Measurements from ENCODE around the gene PBX3.
"Not testable (repeated sequence)": the region's sequence is repeated elsewhere in the genome, so short reads cannot be mapped to it uniquely, and the experiment has no call there.

Gene PBX3

GRCh38 chr9:125774106-125774505 lies 26.9 kb downstream of the PBX3 start:
- in situ Hi-C loops (cut with MboI; ENCODE audit: low sequenced_read_pairs): no loop called here

- in situ Hi-C loops (cut with MboI; ENCODE audit: low sequenced_read_pairs): not testable (repeated sequence)
Measured at GRCh38 chr9:125776789-125777188, 29.6 kb downstream of the PBX3 start.

- in situ Hi-C loops (cut with MboI; ENCODE audit: low sequenced_read_pairs): not testable (repeated sequence)
Measured at GRCh38 chr9:125778538-125779219, 31.5 kb downstream of the PBX3 start.

GRCh38 chr9:125779220-125779565 lies 32.0 kb downstream of the PBX3 start:
- in situ Hi-C loops (cut with MboI; ENCODE audit: low sequenced_read_pairs): not testable (repeated sequence)

GRCh38 chr9:125782718-125783117 lies 35.5 kb downstream of the PBX3 start:
- in situ Hi-C loops (cut with MboI; ENCODE audit: low sequenced_read_pairs): no loop called here

GRCh38 chr9:125784286-125785049 lies 37.3 kb downstream of the PBX3 start:
- in situ Hi-C loops (cut with MboI; ENCODE audit: low sequenced_read_pairs): no loop called here

GRCh38 chr9:125785248-125785751 lies 38.1 kb downstream of the PBX3 start:
- in situ Hi-C loops (cut with MboI; ENCODE audit: low sequenced_read_pairs): no loop called here

- in situ Hi-C loops (cut with MboI; ENCODE audit: low sequenced_read_pairs): no loop called here
Measured at GRCh38 chr9:125787715-125788114, 40.5 kb downstream of the PBX3 start.

GRCh38 chr9:125789196-125789595 lies 42.0 kb downstream of the PBX3 start:
- in situ Hi-C loops (cut with MboI; ENCODE audit: low sequenced_read_pairs): no loop called here

GRCh38 chr9:125794708-125795107 lies 47.5 kb downstream of the PBX3 start:
- in situ Hi-C loops (cut with MboI; ENCODE audit: low sequenced_read_pairs): no loop called here

GRCh38 chr9:125795970-125796596 lies 48.9 kb downstream of the PBX3 start:
- in situ Hi-C loops (cut with MboI; ENCODE audit: low sequenced_read_pairs): no loop called here

GRCh38 chr9:125797930-125798329 lies 50.8 kb downstream of the PBX3 start:
- in situ Hi-C loops (cut with MboI; ENCODE audit: low sequenced_read_pairs): no loop called here

- in situ Hi-C loops (cut with MboI; ENCODE audit: low sequenced_read_pairs): no loop called here
Measured at GRCh38 chr9:125803526-125803925, 56.4 kb downstream of the PBX3 start.

- in situ Hi-C loops (cut with MboI; ENCODE audit: low sequenced_read_pairs): no loop called here
Measured at GRCh38 chr9:125805057-125805456, 57.9 kb downstream of the PBX3 start.

- in situ Hi-C loops (cut with MboI; ENCODE audit: low sequenced_read_pairs): no loop called here
Measured at GRCh38 chr9:125805586-125805985, 58.4 kb downstream of the PBX3 start.

GRCh38 chr9:125807079-125807478 lies 59.9 kb downstream of the PBX3 start:
- in situ Hi-C loops (cut with MboI; ENCODE audit: low sequenced_read_pairs): no loop called here

GRCh38 chr9:125810161-125810560 lies 63.0 kb downstream of the PBX3 start:
- in situ Hi-C loops (cut with MboI; ENCODE audit: low sequenced_read_pairs): no loop called here

GRCh38 chr9:125811002-125811401 lies 63.8 kb downstream of the PBX3 start:
- in situ Hi-C loops (cut with MboI; ENCODE audit: low sequenced_read_pairs): no loop called here

GRCh38 chr9:125812403-125812802 lies 65.2 kb downstream of the PBX3 start:
- in situ Hi-C loops (cut with MboI; ENCODE audit: low sequenced_read_pairs): no loop called here

GRCh38 chr9:125815568-125815967 lies 68.4 kb downstream of the PBX3 start:
- in situ Hi-C loops (cut with MboI; ENCODE audit: low sequenced_read_pairs): no loop called here

GRCh38 chr9:125816321-125816720 lies 69.1 kb downstream of the PBX3 start:
- in situ Hi-C loops (cut with MboI; ENCODE audit: low sequenced_read_pairs): no loop called here
